Measurements from ENCODE around the gene GCN1. TPM values are rescaled to one million over a fixed set of nuclear protein-coding genes. Genes with fewer than 3 reads are reported as not detected.
A peak's percentile ranks its signal among the peaks of the same experiment; 100 is the strongest.

GCN1 gene
- total RNA-seq, 1 donor from 2014 or later, result 52.4 TPM

GRCh38 chr12:120229487-120230325, 35.2 kb upstream of the GCN1 start:
- DNase-seq (ENCODE audit: low read depth) (peak; percentile 71), FAIRE-seq (no peak)
- no peak for TF ChIP-seq CTCF (IDR thresholded peaks at IDR 0.05; ENCODE audit: insufficient read depth, low read length, severe bottlenecking)
- no peaks in the 10 kb centered on the region for H3K27me3 ChIP-seq (ENCODE audit: control insufficient read depth, insufficient read depth, low read length)
- no peak overlapping the region for H3K4me3 ChIP-seq (ENCODE audit: low read depth, low read length)
- H3K36me3 ChIP-seq (ENCODE audit: control insufficient read depth, insufficient read depth, low read length), result peaks cover 2% of the 10 kb centered on the region

- TF ChIP-seq CTCF (IDR thresholded peaks at IDR 0.05; ENCODE audit: insufficient read depth, low read length, severe bottlenecking), result no peak
- FAIRE-seq, result no peak
- no peak overlapping the region for H3K4me3 ChIP-seq (ENCODE audit: low read depth, low read length)
- no peaks in the 10 kb centered on the region for H3K27me3 ChIP-seq (ENCODE audit: control insufficient read depth, insufficient read depth, low read length)
- DNase-seq (ENCODE audit: low read depth), result no peak
- H3K36me3 ChIP-seq (ENCODE audit: control insufficient read depth, insufficient read depth, low read length), result peaks cover 5% of the 10 kb centered on the region
These were observed 34.6 kb upstream of the GCN1 start for GRCh38 chr12:120229071-120229486.

- no peaks in the 10 kb centered on the region for H3K27me3 ChIP-seq (ENCODE audit: control insufficient read depth, insufficient read depth, low read length)
- H3K36me3 ChIP-seq (ENCODE audit: control insufficient read depth, insufficient read depth, low read length), result peaks cover 10% of the 10 kb centered on the region
- H3K4me3 ChIP-seq (ENCODE audit: low read depth, low read length), result no peak overlapping the region
- DNase-seq (ENCODE audit: low read depth), result peak; percentile 68
- FAIRE-seq, result no peak
- peak; percentile 97 for TF ChIP-seq CTCF (IDR thresholded peaks at IDR 0.05; ENCODE audit: insufficient read depth, low read length, severe bottlenecking)
These were observed 34.0 kb upstream of the GCN1 start for GRCh38 chr12:120228291-120229070.

- TF ChIP-seq CTCF (IDR thresholded peaks at IDR 0.05; ENCODE audit: insufficient read depth, low read length, severe bottlenecking), result no peak
- H3K36me3 ChIP-seq (ENCODE audit: control insufficient read depth, insufficient read depth, low read length), result peaks cover 12% of the 10 kb centered on the region
- no peaks in the 10 kb centered on the region for H3K27me3 ChIP-seq (ENCODE audit: control insufficient read depth, insufficient read depth, low read length)
- DNase-seq (ENCODE audit: low read depth) (no peak), FAIRE-seq (no peak)
- no peak overlapping the region for H3K4me3 ChIP-seq (ENCODE audit: low read depth, low read length)
These were observed 33.5 kb upstream of the GCN1 start for GRCh38 chr12:120228041-120228290.

GRCh38 chr12:120227233-120228040, 32.9 kb upstream of the GCN1 start:
- FAIRE-seq (no peak), DNase-seq (ENCODE audit: low read depth) (no peak)
- Histone ChIP-seq H3K4me3 (ENCODE audit: low read depth, low read length) (no peak overlapping the region), H3K36me3 (ENCODE audit: control insufficient read depth, insufficient read depth, low read length) (peaks cover 16% of the 10 kb centered on the region), H3K27me3 (ENCODE audit: control insufficient read depth, insufficient read depth, low read length) (no peaks in the 10 kb centered on the region)
- TF ChIP-seq CTCF (IDR thresholded peaks at IDR 0.05; ENCODE audit: insufficient read depth, low read length, severe bottlenecking), result no peak

Data from bronchial epithelial cell (primary cell).